ENCODE results near the gene CLDN19. TPM values are rescaled to one million over a fixed set of nuclear protein-coding genes. Genes with fewer than 3 reads are reported as not detected.
A peak's percentile ranks its signal among the peaks of the same experiment; 100 is the strongest.

CLDN19 gene, protein sequence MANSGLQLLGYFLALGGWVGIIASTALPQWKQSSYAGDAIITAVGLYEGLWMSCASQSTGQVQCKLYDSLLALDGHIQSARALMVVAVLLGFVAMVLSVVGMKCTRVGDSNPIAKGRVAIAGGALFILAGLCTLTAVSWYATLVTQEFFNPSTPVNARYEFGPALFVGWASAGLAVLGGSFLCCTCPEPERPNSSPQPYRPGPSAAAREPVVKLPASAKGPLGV
- total RNA-seq, result not detected

DNA sequence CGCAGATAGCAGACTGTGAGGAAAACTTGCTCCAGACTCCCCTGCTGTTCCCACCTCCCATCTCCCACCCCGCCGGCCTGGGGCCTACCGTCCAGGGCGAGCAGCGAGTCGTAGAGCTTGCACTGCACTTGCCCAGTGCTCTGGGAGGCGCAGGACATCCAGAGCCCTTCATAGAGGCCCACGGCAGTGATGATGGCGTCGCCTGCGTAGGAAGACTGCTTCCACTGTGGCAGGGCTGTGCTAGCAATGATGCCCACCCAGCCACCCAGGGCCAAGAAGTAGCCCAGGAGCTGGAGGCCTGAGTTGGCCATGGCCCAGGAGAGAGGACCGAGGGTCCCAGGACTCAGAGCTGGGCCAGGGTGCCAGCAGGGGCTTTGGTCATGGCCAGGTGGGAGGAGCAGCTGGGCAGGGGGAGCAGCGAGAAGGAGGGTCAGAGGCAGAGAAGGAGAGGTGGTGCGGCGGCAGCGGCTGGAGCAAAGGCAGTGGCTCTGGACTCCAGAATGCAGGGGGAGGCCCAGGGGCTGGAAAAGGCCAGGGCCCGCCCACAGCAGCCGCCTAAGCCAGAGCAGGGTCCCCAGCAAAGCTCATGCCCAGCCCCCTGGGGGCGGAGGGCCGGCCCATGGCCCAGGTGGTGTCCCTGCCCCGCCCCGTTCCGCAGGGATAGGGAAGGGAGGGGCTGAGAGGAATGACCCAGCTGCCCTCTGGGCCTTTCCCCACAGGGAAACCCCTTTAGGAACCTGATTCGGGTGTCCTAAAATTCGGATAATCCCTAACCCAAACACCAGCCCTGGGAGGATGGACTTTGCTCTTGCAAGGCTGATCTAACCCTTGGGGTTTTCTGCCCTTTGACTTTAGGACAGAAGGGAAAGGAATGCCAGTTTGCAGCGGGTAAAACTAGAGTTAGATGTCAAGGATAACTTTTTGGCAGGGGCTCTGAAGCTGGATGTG, at the start of gene CLDN19:
Gene CLDN19 (minus strand): TSS at position 484 of the 948 bp plus-strand sequence. CDS start 173 bp downstream, at position 311.
- no peak for ATAC-seq
- no peak within 1 kb of the TSS for H3K27ac Mint-ChIP-seq
- DNase-seq (ENCODE audit: low spot score in 2 of 2), result no peak
- H3K9me3 Mint-ChIP-seq, result no peaks in the 10 kb centered on the region
- no peaks in the 10 kb centered on the region for H3K36me3 Mint-ChIP-seq

DNA sequence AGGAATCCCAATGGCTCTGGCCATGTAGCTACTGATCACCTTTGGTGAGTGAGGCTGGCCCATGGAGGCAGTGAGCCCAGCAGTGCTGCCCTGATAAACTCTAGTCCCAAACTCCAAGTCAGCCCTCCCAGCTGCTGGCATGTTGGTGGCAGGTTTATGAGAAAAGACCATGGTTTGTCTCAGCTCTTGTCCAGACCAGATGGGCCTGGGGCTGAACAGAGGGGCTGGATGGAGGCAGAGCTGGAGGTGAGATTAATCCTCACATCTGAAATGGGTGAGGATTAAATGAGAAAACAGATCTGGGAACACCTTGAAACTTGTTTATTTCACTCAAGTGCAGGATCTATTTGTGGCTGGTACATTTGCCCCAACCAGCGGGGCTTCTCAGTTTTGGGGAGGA, 48.0 kb upstream of the CLDN19 start:
- no peaks in the 10 kb centered on the region for H3K9me3 Mint-ChIP-seq
- H3K36me3 Mint-ChIP-seq, result no peaks in the 10 kb centered on the region
- DNase-seq (ENCODE audit: low spot score in 2 of 2), result no peak
- peak overlapping the region in 1 of 2 donors; percentile 10 for H3K27ac Mint-ChIP-seq
- ATAC-seq, result no peak

GRCh38 chr1:42786097-42786496, 46.1 kb upstream of the CLDN19 start:
- ATAC-seq, result no peak
- no peak for DNase-seq (ENCODE audit: low spot score in 2 of 2)
- Mint-ChIP-seq H3K36me3 (peaks cover 0 to 9% of the 10 kb centered on the region in 2 donors), H3K9me3 (no peaks in the 10 kb centered on the region), H3K27ac (peak overlapping the region; percentile 16 to 74)

DNA sequence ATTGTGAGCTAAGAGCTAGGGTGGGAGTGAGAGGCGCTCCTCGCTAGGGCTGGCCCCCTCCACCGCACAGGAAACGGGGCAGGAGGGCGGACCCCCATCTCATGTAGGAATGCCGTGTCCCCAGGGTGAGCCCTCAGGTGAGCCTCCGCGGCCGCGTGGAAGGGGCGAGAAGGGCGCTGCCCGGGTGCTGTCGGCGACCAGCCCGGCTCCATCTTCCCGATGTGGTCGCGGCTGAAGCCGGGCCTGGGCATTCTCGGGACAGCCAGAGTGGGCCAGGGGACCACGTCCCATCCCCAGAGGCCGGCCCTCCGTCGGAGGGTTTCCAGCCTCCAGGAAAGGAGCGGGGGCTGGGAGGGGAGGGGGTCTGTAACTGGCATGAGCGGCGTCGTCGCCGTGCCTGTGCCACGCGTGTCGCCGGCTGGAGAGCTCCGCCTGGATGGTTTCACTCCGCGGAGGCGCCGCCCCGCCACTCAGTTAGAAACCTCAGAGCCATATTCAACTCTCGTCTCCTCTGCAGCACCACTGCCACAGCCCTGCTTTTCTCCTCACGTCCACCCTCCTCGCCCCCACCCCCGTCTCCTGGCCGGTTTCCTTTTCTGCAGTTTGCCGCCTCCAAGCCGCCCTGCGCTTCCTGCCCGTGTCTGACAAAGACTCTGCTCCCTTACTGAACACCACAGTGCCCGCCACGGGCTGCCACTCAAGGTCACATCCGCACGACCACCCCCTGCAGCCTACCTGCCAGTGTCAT, 45.1 kb upstream of the CLDN19 start, which contains the start of gene TMEM269:
Gene TMEM269 (plus strand): TSS at position 46 of the 748 bp plus-strand sequence. CDS start 4,903 bp downstream, outside the sequence.
- no peaks in the 10 kb centered on the region for H3K9me3 Mint-ChIP-seq
- peaks cover 4 to 16% of the 10 kb centered on the region in 2 donors for H3K36me3 Mint-ChIP-seq
- DNase-seq (ENCODE audit: low spot score in 2 of 2) (peak in 1 of 2 donors; percentile 36), ATAC-seq (peak; percentile 79 to 82)
- peak within 1 kb of the TSS; percentile 16 to 74 for H3K27ac Mint-ChIP-seq

DNA sequence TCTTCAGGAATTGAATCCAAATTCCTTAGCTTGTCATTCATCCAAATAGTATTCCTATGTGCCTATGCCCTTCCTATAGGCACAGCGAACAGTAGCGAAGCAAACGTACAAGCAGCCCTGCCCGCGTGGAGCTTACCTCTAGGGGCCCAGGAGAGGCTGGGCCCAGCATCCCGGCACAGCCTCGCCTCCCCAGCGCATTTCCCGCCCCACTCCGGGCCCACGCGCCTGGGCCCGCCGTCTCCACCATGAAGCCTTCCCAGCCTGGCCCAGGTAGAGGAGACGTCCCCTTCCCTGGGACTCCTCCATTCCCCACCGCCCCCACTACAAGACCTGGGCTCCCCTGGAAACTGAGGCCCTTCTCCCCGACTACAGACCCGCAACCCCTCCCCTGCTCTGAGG, 44.5 kb upstream of the CLDN19 start:
- Mint-ChIP-seq H3K27ac (no peak overlapping the region), H3K36me3 (peaks cover 4 to 16% of the 10 kb centered on the region in 2 donors), H3K9me3 (no peaks in the 10 kb centered on the region)
- no peak for DNase-seq (ENCODE audit: low spot score in 2 of 2)
- ATAC-seq, result no peak

DNA sequence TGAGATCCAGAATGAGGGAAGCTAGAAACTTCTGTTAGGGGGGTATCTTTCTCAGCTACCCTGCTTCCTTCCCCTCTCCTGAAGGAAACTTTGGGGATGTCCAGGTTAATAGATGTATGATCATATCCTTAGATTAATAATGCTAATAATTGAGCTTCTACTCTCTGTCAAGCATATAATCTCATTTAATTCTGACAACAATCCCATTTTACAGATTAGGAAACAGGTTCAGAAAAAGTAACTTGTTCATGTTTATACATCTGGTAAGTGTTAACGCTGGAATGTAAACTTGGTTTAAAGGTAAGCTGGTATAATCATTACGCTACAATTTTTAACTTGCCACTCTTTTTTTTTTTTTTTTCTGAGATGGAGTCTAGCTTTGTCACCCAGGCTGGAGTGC, 43.1 kb upstream of the CLDN19 start:
- Mint-ChIP-seq H3K36me3 (peaks cover 4 to 16% of the 10 kb centered on the region in 2 donors), H3K27ac (no peak overlapping the region), H3K9me3 (no peaks in the 10 kb centered on the region)
- no peak for ATAC-seq
- no peak for DNase-seq (ENCODE audit: low spot score in 2 of 2)

GRCh38 chr1:42780176-42780575, 40.1 kb upstream of the CLDN19 start:
- ATAC-seq, result no peak
- DNase-seq (ENCODE audit: low spot score in 2 of 2), result no peak
- peaks cover 5 to 16% of the 10 kb centered on the region in 2 donors for H3K36me3 Mint-ChIP-seq
- H3K27ac Mint-ChIP-seq, result peak overlapping the region; percentile 48 to 84
- no peaks in the 10 kb centered on the region for H3K9me3 Mint-ChIP-seq

GRCh38 chr1:42779725-42780124, 39.7 kb upstream of the CLDN19 start:
- ATAC-seq, result peak in 1 of 2 donors; percentile 79
- no peaks in the 10 kb centered on the region for H3K9me3 Mint-ChIP-seq
- peak overlapping the region; percentile 48 to 84 for H3K27ac Mint-ChIP-seq
- peaks cover 10 to 16% of the 10 kb centered on the region in 2 donors for H3K36me3 Mint-ChIP-seq
- DNase-seq (ENCODE audit: low spot score in 2 of 2), result no peak

DNA sequence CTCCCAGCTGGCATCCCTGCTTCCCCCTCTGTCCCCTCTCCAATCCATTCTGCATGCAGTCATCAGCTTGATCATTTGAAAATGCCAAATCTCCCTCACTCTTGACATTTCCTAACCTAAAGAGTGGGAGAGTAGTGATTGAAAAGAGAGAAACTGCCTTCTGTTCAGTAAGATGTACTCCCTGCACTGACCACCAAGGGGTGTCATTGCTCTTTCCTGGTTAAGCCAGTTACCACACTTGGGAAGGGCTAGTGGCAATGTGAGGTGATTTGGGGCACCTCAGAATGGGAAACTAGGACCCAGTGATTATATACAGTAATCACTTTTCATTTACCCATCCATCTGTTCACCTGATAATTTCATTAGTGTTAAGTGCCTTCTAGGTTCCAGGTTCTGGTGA, 37.8 kb upstream of the CLDN19 start:
- Mint-ChIP-seq H3K9me3 (no peaks in the 10 kb centered on the region), H3K27ac (peak overlapping the region; percentile 4 to 75), H3K36me3 (peaks cover 10 to 20% of the 10 kb centered on the region in 2 donors)
- ATAC-seq, result peak; percentile 55 to 58
- DNase-seq (ENCODE audit: low spot score in 2 of 2), result peak in 1 of 2 donors; percentile 34

DNA sequence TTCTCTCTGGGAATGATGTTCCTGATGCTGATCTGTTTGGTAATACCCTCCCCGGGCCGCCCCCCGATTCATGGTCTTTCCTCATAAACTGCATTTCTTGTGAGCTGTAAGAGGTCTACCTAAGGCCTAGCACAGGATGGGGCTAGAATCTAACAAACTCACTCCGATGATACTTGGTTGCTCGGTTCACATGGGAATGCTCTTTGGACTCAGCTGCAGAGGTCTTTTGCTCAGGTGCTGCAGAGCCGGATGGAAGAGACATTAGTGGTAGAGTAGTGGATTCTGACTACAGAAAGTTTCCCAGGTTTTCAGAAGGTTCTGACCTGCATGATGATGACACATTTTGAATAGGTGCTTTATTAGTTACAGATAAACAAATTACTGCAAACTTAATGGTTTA, 36.5 kb upstream of the CLDN19 start:
- Mint-ChIP-seq H3K9me3 (no peaks in the 10 kb centered on the region), H3K36me3 (peaks cover 10 to 17% of the 10 kb centered on the region in 2 donors), H3K27ac (no peak overlapping the region)
- DNase-seq (ENCODE audit: low spot score in 2 of 2) (no peak), ATAC-seq (no peak)

- ATAC-seq (no peak), DNase-seq (ENCODE audit: low spot score in 2 of 2) (no peak)
- H3K27ac Mint-ChIP-seq, result no peak overlapping the region
- peaks cover 11 to 16% of the 10 kb centered on the region in 2 donors for H3K36me3 Mint-ChIP-seq
- no peaks in the 10 kb centered on the region for H3K9me3 Mint-ChIP-seq
Observed at GRCh38 chr1:42774928-42775526, 35.0 kb upstream of the CLDN19 start.

DNA sequence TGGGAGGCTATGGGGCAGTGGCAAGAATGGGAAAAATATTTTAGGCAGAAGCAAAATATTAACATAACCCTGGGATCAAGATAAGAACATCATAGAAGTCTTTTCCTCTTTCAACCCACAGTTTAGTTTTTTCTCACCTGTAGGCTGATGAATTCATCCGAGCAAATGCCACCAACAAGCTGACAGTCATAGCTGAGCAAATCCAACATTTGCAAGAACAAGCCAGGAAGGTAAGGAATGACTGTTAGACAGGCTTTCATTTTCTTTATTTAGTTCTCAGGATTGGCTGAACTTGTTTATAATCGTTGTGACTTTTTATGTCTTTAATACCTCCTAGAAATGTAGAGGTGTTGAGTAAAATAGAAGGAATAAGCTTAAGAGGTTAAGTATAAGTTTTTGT, 33.4 kb upstream of the CLDN19 start:
- ATAC-seq, result peak; percentile 39 to 58
- H3K36me3 Mint-ChIP-seq, result peaks cover 11 to 21% of the 10 kb centered on the region in 2 donors

DNA sequence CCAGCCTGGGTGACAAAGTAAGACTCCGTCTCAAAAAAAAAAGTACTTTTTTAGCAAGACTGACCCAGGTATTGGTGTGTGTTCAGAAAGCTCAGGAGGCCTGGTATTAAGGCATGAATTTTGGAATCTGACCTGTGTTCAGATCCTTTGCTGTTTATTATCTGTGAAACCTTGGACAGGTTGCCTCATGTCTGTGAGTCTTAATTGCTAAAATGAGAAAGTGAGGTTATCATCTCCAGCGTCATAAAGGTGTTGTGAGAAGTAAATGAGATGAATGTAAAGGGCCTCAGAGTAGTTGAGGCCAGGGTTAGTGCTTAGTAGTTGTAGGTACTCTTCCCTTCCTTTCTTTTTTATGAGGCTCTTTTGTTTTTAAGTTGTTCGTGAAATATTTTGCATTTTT, 29.8 kb upstream of the CLDN19 start:
- Mint-ChIP-seq H3K27ac (peak overlapping the region in 1 of 2 donors; percentile 2), H3K36me3 (peaks cover 6 to 21% of the 10 kb centered on the region in 2 donors), H3K9me3 (no peaks in the 10 kb centered on the region)
- ATAC-seq (no peak), DNase-seq (ENCODE audit: low spot score in 2 of 2) (no peak)

More for the DNA sequence above, 33.4 kb upstream of the CLDN19 start:
- H3K9me3 Mint-ChIP-seq, result no peaks in the 10 kb centered on the region
- DNase-seq (ENCODE audit: low spot score in 2 of 2), result no peak
- H3K27ac Mint-ChIP-seq, result peak overlapping the region in 1 of 2 donors; percentile 62

DNA sequence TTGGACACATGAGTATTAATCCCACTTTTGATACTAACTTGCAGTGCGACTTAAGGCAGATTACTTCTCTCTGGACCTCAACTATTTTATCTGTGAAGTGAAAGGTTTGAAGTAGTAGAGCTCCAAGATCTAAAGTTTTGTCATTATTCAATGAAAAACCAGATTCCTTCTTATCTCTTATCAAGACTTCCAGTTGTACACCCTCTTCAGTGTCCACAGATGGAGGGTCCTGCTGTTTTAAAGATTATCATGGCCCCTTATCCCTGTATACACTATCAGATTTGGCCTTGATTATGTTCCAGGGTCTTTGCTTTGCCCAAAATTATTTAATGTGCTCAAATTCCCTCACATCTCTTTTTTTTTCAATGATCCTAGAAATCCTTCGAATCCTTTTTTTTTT, 28.1 kb upstream of the CLDN19 start:
- no peak for ATAC-seq
- H3K27ac Mint-ChIP-seq, result peak overlapping the region in 1 of 2 donors; percentile 50

GRCh38 chr1:42767510-42768000, 27.5 kb upstream of the CLDN19 start:
- peak overlapping the region in 1 of 2 donors; percentile 88 for H3K27ac Mint-ChIP-seq
- ATAC-seq (peak in 1 of 2 donors; percentile 11), DNase-seq (ENCODE audit: low spot score in 2 of 2) (no peak)
- H3K36me3 Mint-ChIP-seq, result peaks cover 6 to 15% of the 10 kb centered on the region in 2 donors
- no peaks in the 10 kb centered on the region for H3K9me3 Mint-ChIP-seq

More for the DNA sequence above, 28.1 kb upstream of the CLDN19 start:
- Mint-ChIP-seq H3K9me3 (no peaks in the 10 kb centered on the region), H3K36me3 (peaks cover 6 to 20% of the 10 kb centered on the region in 2 donors)
- DNase-seq (ENCODE audit: low spot score in 2 of 2), result no peak
